AG09309 (cell line): ENCODE measurements around the gene BCO2.
"Not testable (repeated sequence)": the region's sequence is repeated elsewhere in the genome, so short reads cannot be mapped to it uniquely, and the experiment has no call there.

Experiments
- DNase-seq: peaks from one replicate; pipeline ENCODE4 v3.0.0-alpha.2; 2010; ENCODE audit warnings: low read depth
- H3K4me3 ChIP-seq: 2 replicates; pipeline ENCODE4 v1.5.1; 2011; ENCODE audit warnings: mild to moderate bottlenecking, low read depth, low read length, moderate library complexity; ENCODE audit not compliant: control insufficient read depth
- TF ChIP-seq, protein P1 (sequence below): IDR thresholded peaks from 2 replicates; pipeline ENCODE4 v1.5.1; 2011; ENCODE audit warnings: mild to moderate bottlenecking, low read depth, low read length, inconsistent platforms; ENCODE audit not compliant: insufficient read depth, control insufficient read depth; ENCODE audit errors: missing control alignments

The BCO2 gene

GRCh38 chr11:112178428-112178827, 3.1 kb downstream of the BCO2 start:
- TF ChIP-seq, protein P1, sequence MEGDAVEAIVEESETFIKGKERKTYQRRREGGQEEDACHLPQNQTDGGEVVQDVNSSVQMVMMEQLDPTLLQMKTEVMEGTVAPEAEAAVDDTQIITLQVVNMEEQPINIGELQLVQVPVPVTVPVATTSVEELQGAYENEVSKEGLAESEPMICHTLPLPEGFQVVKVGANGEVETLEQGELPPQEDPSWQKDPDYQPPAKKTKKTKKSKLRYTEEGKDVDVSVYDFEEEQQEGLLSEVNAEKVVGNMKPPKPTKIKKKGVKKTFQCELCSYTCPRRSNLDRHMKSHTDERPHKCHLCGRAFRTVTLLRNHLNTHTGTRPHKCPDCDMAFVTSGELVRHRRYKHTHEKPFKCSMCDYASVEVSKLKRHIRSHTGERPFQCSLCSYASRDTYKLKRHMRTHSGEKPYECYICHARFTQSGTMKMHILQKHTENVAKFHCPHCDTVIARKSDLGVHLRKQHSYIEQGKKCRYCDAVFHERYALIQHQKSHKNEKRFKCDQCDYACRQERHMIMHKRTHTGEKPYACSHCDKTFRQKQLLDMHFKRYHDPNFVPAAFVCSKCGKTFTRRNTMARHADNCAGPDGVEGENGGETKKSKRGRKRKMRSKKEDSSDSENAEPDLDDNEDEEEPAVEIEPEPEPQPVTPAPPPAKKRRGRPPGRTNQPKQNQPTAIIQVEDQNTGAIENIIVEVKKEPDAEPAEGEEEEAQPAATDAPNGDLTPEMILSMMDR = no peak
- no peak overlapping the region for H3K4me3 ChIP-seq
- no peak for DNase-seq

GRCh38 chr11:112178936-112179335, 3.6 kb downstream of the BCO2 start:
- TF ChIP-seq, protein P1 = no peak

DNA sequence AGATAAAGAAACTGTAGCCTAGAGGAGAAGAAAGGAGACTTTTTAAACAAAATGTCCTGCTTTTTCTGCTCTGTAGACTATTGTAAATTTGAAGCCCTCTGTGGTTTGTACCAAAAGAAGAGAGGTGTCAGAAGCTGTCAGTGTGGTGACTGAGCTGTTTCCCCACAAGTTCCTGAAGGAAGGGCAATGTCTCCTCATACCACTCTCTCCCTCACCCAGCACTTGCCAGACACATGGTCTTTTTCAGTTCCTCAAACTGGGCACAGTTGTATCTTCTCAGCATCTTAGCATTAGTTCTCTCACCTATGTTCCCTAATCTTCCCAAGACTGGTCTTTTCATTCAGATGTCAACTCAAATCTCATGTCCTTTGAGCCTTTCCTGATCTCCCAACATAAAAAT, 4.3 kb downstream of the BCO2 start:
- DNase-seq = no peak
- no peak overlapping the region for H3K4me3 ChIP-seq
- TF ChIP-seq, protein P1 = no peak

More at GRCh38 chr11:112178936-112179335, 3.6 kb downstream of the BCO2 start:
- H3K4me3 ChIP-seq = no peak overlapping the region
- no peak for DNase-seq

DNA sequence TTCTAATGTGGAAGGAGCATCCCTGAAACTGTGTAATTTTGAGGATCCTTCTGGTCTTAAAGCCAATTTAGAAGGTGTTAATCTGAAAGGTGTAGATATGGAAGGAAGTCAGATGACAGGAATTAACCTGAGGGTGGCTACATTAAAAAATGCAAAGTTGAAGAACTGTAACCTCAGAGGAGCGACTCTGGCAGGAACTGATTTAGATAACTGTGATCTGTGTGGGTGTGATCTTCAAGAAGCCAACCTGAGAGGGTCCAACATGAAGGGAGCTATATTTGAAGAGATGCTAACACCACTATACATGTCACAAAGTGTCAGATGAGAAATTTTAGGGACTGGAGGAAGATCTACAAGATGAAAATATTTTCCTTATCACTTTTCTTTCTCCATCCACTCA, 7.6 kb downstream of the BCO2 start:
- TF ChIP-seq, protein P1 = no peak
- DNase-seq = no peak
- no peak overlapping the region for H3K4me3 ChIP-seq

DNA sequence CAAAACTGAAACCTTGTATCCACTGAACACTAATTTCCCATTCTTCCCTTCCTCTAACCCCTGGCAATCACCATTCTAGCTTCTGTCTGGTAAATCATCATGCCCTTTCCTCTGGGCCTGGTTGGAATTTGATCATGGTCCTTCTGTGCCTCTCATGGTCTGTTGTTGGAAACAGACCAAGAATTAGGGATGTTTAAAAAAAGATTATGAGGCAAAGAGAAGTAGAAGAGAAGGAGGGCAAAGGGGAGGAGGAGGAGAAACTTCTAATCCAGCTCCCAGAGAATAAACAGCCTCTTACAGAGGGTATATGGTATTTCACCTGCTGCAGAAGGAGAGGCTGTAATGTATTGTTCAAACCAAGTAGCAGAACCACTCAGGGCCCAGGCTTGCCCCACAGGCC, 10.6 kb downstream of the BCO2 start:
- no peak for DNase-seq
- TF ChIP-seq, protein P1 = no peak
- no peak overlapping the region for H3K4me3 ChIP-seq

DNA sequence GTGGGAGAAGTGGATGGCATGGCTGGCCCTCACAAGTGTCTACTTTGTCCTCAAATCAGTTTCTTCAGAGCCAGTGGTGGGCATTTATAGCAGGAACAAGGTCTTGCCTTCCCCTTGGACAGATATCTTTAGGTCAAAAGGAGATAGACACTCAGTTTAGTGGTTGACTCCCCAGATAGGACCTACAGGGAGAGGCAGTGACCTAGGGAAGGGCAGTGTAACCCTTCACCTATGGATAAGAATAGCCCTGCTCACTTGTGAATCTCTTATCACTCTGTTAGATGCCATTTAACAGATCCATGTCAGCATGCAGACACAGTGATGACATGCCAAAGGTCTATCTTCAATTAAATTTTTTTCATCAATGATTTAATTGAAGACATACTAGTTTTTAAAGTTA, 11.0 kb downstream of the BCO2 start:
- H3K4me3 ChIP-seq = no peak overlapping the region
- TF ChIP-seq, protein P1 = no peak
- DNase-seq = no peak

DNA sequence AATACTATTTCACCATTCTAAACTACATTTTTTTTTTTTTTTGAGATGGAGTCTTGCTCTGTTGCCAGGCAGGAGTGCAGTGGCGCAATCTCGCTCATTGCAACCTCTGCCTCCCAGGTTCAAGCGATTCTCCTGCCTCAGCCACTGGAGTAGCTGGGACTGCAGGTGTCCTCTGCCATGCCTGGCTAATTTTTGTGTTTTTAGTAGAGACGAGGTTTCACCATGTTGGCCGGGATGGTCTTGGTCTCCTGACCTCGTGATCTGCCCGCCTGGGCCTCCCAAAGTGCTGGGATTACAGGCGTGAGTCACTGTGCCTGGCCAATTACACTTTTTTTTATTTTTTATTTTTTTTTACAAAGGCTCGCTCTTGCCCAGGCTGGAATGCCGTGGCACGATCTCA, 19.8 kb downstream of the BCO2 start:
- H3K4me3 ChIP-seq, DNase-seq: not testable (repeated sequence)
